IMR-90 (cell line): ENCODE results near the gene TEX50.
"Not testable (repeated sequence)": the region's sequence is repeated elsewhere in the genome, so short reads cannot be mapped to it uniquely, and the experiment has no call there.

Experiments used
- POLR2A ChIP-seq: IDR thresholded peaks from 2 replicates; pipeline ENCODE4 v1.6.1; 2012; ENCODE audit warnings: mild to moderate bottlenecking, low read depth, low read length
- TF ChIP-seq, protein P1 (sequence below): conservative IDR thresholded peaks from 2 replicates; pipeline ENCODE4 v1.5.1; 2012; ENCODE audit warnings: mild to moderate bottlenecking, low read depth, low read length, improper control_type of control experiment

- TF ChIP-seq, protein P1, sequence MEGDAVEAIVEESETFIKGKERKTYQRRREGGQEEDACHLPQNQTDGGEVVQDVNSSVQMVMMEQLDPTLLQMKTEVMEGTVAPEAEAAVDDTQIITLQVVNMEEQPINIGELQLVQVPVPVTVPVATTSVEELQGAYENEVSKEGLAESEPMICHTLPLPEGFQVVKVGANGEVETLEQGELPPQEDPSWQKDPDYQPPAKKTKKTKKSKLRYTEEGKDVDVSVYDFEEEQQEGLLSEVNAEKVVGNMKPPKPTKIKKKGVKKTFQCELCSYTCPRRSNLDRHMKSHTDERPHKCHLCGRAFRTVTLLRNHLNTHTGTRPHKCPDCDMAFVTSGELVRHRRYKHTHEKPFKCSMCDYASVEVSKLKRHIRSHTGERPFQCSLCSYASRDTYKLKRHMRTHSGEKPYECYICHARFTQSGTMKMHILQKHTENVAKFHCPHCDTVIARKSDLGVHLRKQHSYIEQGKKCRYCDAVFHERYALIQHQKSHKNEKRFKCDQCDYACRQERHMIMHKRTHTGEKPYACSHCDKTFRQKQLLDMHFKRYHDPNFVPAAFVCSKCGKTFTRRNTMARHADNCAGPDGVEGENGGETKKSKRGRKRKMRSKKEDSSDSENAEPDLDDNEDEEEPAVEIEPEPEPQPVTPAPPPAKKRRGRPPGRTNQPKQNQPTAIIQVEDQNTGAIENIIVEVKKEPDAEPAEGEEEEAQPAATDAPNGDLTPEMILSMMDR = not testable (repeated sequence)
- TF ChIP-seq POLR2A = not testable (repeated sequence)
These were observed 7.5 kb downstream of the TEX50 start for GRCh38 chr1:173642450-173643139.
